ENCODE results near the gene ELMOD1. TPM values are rescaled to one million over a fixed set of nuclear protein-coding genes. Genes with fewer than 3 reads are reported as not detected.

Gene ELMOD1
- total RNA-seq, 1 donor from 2014 or later, result 0.55 TPM

GRCh38 chr11:107648242-107648641, 57.3 kb downstream of the ELMOD1 start:
- Mint-ChIP-seq H3K36me3 (ENCODE audit: insufficient read depth) (no peaks in the 10 kb centered on the region), H3K4me1 (ENCODE audit: low read depth) (no peaks in the 10 kb centered on the region), H3K27ac (no peak overlapping the region), H3K9me3 (ENCODE audit: low read depth) (no peaks in the 10 kb centered on the region), H3K27me3 (peaks cover 14% of the 10 kb centered on the region), H3K4me3 (ENCODE audit: low read depth) (no peak overlapping the region)
- no peak for DNase-seq (ENCODE audit: low spot score, unreplicated experiment)
- TF ChIP-seq CTCF (IDR thresholded peaks at IDR 0.05; ENCODE audit: unreplicated experiment), result no peak

- no peak overlapping the region for H3K27ac Mint-ChIP-seq
- no peak for TF ChIP-seq CTCF (IDR thresholded peaks at IDR 0.05; ENCODE audit: unreplicated experiment)
- no peaks in the 10 kb centered on the region for H3K9me3 Mint-ChIP-seq (ENCODE audit: low read depth)
- no peak overlapping the region for H3K4me3 Mint-ChIP-seq (ENCODE audit: low read depth)
- DNase-seq (ENCODE audit: low spot score, unreplicated experiment), result no peak
- H3K27me3 Mint-ChIP-seq, result peaks cover 14% of the 10 kb centered on the region
- no peaks in the 10 kb centered on the region for H3K4me1 Mint-ChIP-seq (ENCODE audit: low read depth)
- no peaks in the 10 kb centered on the region for H3K36me3 Mint-ChIP-seq (ENCODE audit: insufficient read depth)
Measured at GRCh38 chr11:107651672-107652071, 60.7 kb downstream of the ELMOD1 start.

GRCh38 chr11:107653076-107653475, 62.1 kb downstream of the ELMOD1 start:
- H3K4me1 Mint-ChIP-seq (ENCODE audit: low read depth), result no peaks in the 10 kb centered on the region
- H3K9me3 Mint-ChIP-seq (ENCODE audit: low read depth), result no peaks in the 10 kb centered on the region
- H3K36me3 Mint-ChIP-seq (ENCODE audit: insufficient read depth), result no peaks in the 10 kb centered on the region
- H3K27ac Mint-ChIP-seq, result no peak overlapping the region
- H3K27me3 Mint-ChIP-seq, result peaks cover 14% of the 10 kb centered on the region
- no peak for TF ChIP-seq CTCF (IDR thresholded peaks at IDR 0.05; ENCODE audit: unreplicated experiment)
- no peak for DNase-seq (ENCODE audit: low spot score, unreplicated experiment)
- no peak overlapping the region for H3K4me3 Mint-ChIP-seq (ENCODE audit: low read depth)

- no peaks in the 10 kb centered on the region for H3K36me3 Mint-ChIP-seq (ENCODE audit: insufficient read depth)
- no peaks in the 10 kb centered on the region for H3K9me3 Mint-ChIP-seq (ENCODE audit: low read depth)
- no peak for DNase-seq (ENCODE audit: low spot score, unreplicated experiment)
- no peak for TF ChIP-seq CTCF (IDR thresholded peaks at IDR 0.05; ENCODE audit: unreplicated experiment)
- peaks cover 4% of the 10 kb centered on the region for H3K27me3 Mint-ChIP-seq
- no peak overlapping the region for H3K4me3 Mint-ChIP-seq (ENCODE audit: low read depth)
- H3K27ac Mint-ChIP-seq, result no peak overlapping the region
- H3K4me1 Mint-ChIP-seq (ENCODE audit: low read depth), result no peaks in the 10 kb centered on the region
Measured at GRCh38 chr11:107655602-107656001, 64.7 kb downstream of the ELMOD1 start.

- H3K27ac Mint-ChIP-seq, result no peak overlapping the region
- H3K27me3 Mint-ChIP-seq, result no peaks in the 10 kb centered on the region
- no peaks in the 10 kb centered on the region for H3K36me3 Mint-ChIP-seq (ENCODE audit: insufficient read depth)
- H3K9me3 Mint-ChIP-seq (ENCODE audit: low read depth), result no peaks in the 10 kb centered on the region
- DNase-seq (ENCODE audit: low spot score, unreplicated experiment), result no peak
- no peak for TF ChIP-seq CTCF (IDR thresholded peaks at IDR 0.05; ENCODE audit: unreplicated experiment)
- H3K4me3 Mint-ChIP-seq (ENCODE audit: low read depth), result no peak overlapping the region
- no peaks in the 10 kb centered on the region for H3K4me1 Mint-ChIP-seq (ENCODE audit: low read depth)
Measured at GRCh38 chr11:107659310-107659709, 68.4 kb downstream of the ELMOD1 start.
